ENCODE results near the gene UFM1. TPM values are rescaled to one million over a fixed set of nuclear protein-coding genes. Genes with fewer than 3 reads are reported as not detected.

UFM1 gene
- total and polyA plus RNA-seq, 2 of the 4 experiments (the other 2 are of a cell fraction), result 43.5 to 94.5 TPM

DNA sequence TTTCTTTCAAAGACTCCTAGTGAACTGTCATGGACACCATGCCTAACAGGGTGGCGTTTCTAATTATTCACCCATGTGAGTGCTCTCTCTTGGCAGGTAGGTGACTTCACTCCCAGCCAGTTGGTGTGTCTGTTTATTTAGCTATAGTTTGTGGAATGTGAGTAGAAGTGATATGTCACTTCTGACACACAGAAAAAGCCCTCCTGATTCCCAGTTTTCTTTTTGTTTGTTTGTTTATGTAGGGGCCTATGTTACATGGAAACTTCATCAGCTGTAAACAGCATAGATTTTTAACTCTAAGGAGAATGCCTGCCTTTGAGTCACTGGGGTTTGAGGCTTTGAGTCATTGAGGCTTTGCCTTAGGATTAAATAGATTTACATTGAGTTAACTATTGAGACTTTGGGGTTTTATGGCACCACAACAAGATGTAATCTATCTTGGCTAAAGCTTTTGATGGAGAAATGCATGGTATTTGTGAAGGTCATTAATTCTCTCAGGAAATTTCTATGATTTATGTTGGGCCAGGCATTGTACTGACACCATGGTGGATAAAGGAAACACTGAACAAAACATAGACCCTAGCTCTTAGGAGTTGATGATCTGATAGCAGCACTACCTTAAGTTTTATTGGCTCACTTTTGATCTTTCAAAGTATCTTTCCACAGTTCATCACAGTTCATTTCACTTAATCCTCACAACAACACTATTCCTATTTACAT, 45.3 kb downstream of the UFM1 start:
- Histone ChIP-seq H3K79me1 (ENCODE audit: low read depth in 1 of 2, low read length in 2 of 2) (no peaks in the 10 kb centered on the region), H3K27me3 (ENCODE audit: control insufficient read depth, insufficient read depth, low read length) (no peaks in the 10 kb centered on the region), H2BK5ac (ENCODE audit: low read depth, low read length, poor library complexity, severe bottlenecking) (no peak overlapping the region), H3K18ac (ENCODE audit: low read depth, low read length) (no peak overlapping the region), H3K23ac (ENCODE audit: low read depth, low read length) (no peak overlapping the region), H2AFZ (replicated peaks; ENCODE audit: low read length, poor library complexity) (no peak overlapping the region), H2BK15ac (ENCODE audit: low read depth, low read length) (no peak overlapping the region), H3K27ac (ENCODE audit: insufficient read depth, low read length) (no peak overlapping the region), H2AK9ac (replicated peaks; ENCODE audit: low read depth, low read length, poor library complexity) (no peak overlapping the region), H4K5ac (ENCODE audit: low read depth, low read length) (no peak overlapping the region), H2AK5ac (ENCODE audit: low read depth, low read length) (no peak overlapping the region), H3K9me1 (ENCODE audit: insufficient read depth, low read length) (no peaks in the 10 kb centered on the region), H4K91ac (ENCODE audit: insufficient read depth, low read depth, low read length) (no peak overlapping the region), H3K36me3 (ENCODE audit: control insufficient read depth, insufficient read depth, low read length) (no peaks in the 10 kb centered on the region), H3K56ac (ENCODE audit: extremely low read depth, insufficient read depth, low read length) (no peak overlapping the region), H3K9me3 (ENCODE audit: control insufficient read depth, insufficient read depth, low read length) (no peaks in the 10 kb centered on the region), H4K8ac (ENCODE audit: low read depth in 2 of 2, low read length in 2 of 2) (no peak overlapping the region), H3K4me1 (ENCODE audit: control insufficient read depth, insufficient read depth, low read length) (no peaks in the 10 kb centered on the region), H3K14ac (replicated peaks; ENCODE audit: low read depth, low read length) (no peak overlapping the region), H2BK120ac (ENCODE audit: low read depth, low read length) (no peak overlapping the region), H4K20me1 (ENCODE audit: insufficient read depth, low read length) (no peaks in the 10 kb centered on the region), H2BK20ac (ENCODE audit: low read depth, low read length) (no peak overlapping the region), H3K4me3 (ENCODE audit: insufficient read depth, low read depth, low read length) (no peak overlapping the region), H3K4ac (ENCODE audit: low read depth, low read length) (no peak overlapping the region), H3K4me2 (ENCODE audit: low read depth, low read length) (no peak overlapping the region), H3K9ac (ENCODE audit: low read depth, low read length) (no peak overlapping the region)
- ChIA-PET CTCF (no interaction called here), POLR2A (ENCODE audit: unreplicated experiment) (no interaction called here)
- DNase-seq, result no peak
- no TSS peak for BruUV-seq (replicated peaks)
- TF ChIP-seq NFE2L2 (IDR thresholded peaks at IDR 0.05; ENCODE audit: low read depth, low read length), result no peak
- no peak for TF ChIP-seq SMC3 (IDR thresholded peaks at IDR 0.05; ENCODE audit: low read depth, low read length)
- no peak for TF ChIP-seq MXI1 (IDR thresholded peaks at IDR 0.05; ENCODE audit: borderline replicate concordance, low read depth, low read length)
- no peak for TF ChIP-seq RAD21 (IDR thresholded peaks at IDR 0.05; ENCODE audit: low read length)
- no peak for TF ChIP-seq MAZ (IDR thresholded peaks at IDR 0.05; ENCODE audit: borderline replicate concordance, low read depth, low read length)
- TF ChIP-seq, protein P1, sequence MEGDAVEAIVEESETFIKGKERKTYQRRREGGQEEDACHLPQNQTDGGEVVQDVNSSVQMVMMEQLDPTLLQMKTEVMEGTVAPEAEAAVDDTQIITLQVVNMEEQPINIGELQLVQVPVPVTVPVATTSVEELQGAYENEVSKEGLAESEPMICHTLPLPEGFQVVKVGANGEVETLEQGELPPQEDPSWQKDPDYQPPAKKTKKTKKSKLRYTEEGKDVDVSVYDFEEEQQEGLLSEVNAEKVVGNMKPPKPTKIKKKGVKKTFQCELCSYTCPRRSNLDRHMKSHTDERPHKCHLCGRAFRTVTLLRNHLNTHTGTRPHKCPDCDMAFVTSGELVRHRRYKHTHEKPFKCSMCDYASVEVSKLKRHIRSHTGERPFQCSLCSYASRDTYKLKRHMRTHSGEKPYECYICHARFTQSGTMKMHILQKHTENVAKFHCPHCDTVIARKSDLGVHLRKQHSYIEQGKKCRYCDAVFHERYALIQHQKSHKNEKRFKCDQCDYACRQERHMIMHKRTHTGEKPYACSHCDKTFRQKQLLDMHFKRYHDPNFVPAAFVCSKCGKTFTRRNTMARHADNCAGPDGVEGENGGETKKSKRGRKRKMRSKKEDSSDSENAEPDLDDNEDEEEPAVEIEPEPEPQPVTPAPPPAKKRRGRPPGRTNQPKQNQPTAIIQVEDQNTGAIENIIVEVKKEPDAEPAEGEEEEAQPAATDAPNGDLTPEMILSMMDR (conservative IDR thresholded peaks at IDR 0.05; ENCODE audit: low read depth, low read length), result no peak
- no peak for TF ChIP-seq CEBPB (IDR thresholded peaks at IDR 0.05; ENCODE audit: low read depth, low read length)
- no peak for TF ChIP-seq BHLHE40 (IDR thresholded peaks at IDR 0.05; ENCODE audit: low read depth, low read length)
- TF ChIP-seq ELK1 (IDR thresholded peaks at IDR 0.05; ENCODE audit: borderline replicate concordance, low read depth, low read length), result no peak
- no peak for TF ChIP-seq POLR2A (IDR thresholded peaks at IDR 0.05; ENCODE audit: low read depth, low read length)
- no peak for TF ChIP-seq RCOR1 (IDR thresholded peaks at IDR 0.05; ENCODE audit: insufficient replicate concordance, low read length)
- no peak for TF ChIP-seq CHD1 (IDR thresholded peaks at IDR 0.05; ENCODE audit: low read depth, low read length)
- no peak for TF ChIP-seq MAFK (IDR thresholded peaks at IDR 0.05; ENCODE audit: low read depth, low read length)
- no peak for TF ChIP-seq USF2 (IDR thresholded peaks at IDR 0.05; ENCODE audit: low read depth, low read length)
- TF ChIP-seq FOS (IDR thresholded peaks at IDR 0.05; ENCODE audit: low read depth, low read length), result no peak
- no peak for TF ChIP-seq RFX5 (IDR thresholded peaks at IDR 0.05; ENCODE audit: low read depth, low read length)
- WGBS, 2 experiments (ENCODE audit: extremely low coverage in 2 of 2, insufficient read length in 1 of 2), result no CpG with 5 or more reads among the region's 1 CpG
- intact Hi-C loops (cut with micrococcal nuclease) (no loop called here), dilution Hi-C loops (cut with HindIII; ENCODE audit: low sequenced_read_pairs, unreplicated experiment) (no loop called here), in situ Hi-C loops (cut with MboI; ENCODE audit: low sequenced_read_pairs) (no loop called here)
- no peak for ATAC-seq (ENCODE audit: low read depth)
